Progenitor cell of endocrine pancreas (in vitro differentiated cells): ENCODE data around the gene KRTAP20-2. TPM values are rescaled to one million over a fixed set of nuclear protein-coding genes. Genes with fewer than 3 reads are reported as not detected.

Source experiments
- DNase-seq: peaks from one replicate; pipeline ENCODE4 v3.0.0; 2021; ENCODE audit warnings: low spot score; ENCODE audit not compliant: unreplicated experiment
- H3K27ac Mint-ChIP-seq: 2 replicates; pipeline ENCODE4 v1.8.0; 2021; ENCODE audit warnings: mild to moderate bottlenecking, moderate library complexity, mixed read lengths
- H3K27me3 Mint-ChIP-seq: 2 replicates; pipeline ENCODE4 v1.8.0; 2021; ENCODE audit warnings: mixed read lengths
- H3K36me3 Mint-ChIP-seq: 2 replicates; pipeline ENCODE4 v1.8.0; 2022; ENCODE audit warnings: mixed read lengths; ENCODE audit not compliant: insufficient read depth
- H3K4me1 Mint-ChIP-seq: 2 replicates; pipeline ENCODE4 v1.8.0; 2021; ENCODE audit warnings: low read depth, mixed read lengths
- H3K4me3 Mint-ChIP-seq: 2 replicates; pipeline ENCODE4 v1.8.0; 2021; ENCODE audit warnings: low read depth, mild to moderate bottlenecking, moderate library complexity, mixed read lengths
- H3K9me3 Mint-ChIP-seq: 2 replicates; pipeline ENCODE4 v1.8.0; 2021; ENCODE audit warnings: low read depth, mixed read lengths
- total RNA-seq: library from RNA; stranded (reverse); gene quantifications from 2 replicates; pipeline ENCODE4 v1.2.1, GENCODE V29; 2021
- TF ChIP-seq, protein P1 (sequence below): fragments of 200-600 bp; sonication (generic); IDR thresholded peaks from one replicate; pipeline ENCODE4 v1.5.0; 2021; ENCODE audit warnings: antibody characterized with exemption, mild to moderate bottlenecking; ENCODE audit not compliant: unreplicated experiment

The KRTAP20-2 gene
- total RNA-seq, 1 donor from 2014 or later = not detected

DNA sequence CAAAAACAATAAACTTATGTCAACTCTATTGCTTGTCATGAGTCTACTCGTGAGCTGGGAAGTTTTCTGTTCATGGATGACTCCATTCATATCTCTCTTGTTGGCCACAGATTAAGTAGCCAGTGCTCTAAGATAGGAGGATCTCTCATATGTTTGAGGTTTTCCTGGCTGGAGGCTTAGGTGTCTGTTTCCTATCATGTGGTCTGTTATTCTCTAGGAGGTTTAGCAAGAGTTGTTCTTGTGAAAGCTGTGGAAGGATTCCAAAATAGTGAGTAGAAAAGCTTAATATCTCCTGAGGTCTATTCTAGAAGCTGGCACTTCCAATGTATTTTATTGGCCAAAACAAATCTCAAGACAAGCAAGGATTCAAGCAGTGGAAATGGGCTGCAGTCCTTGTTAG lies 5.8 kb upstream of the KRTAP20-2 start:
- Mint-ChIP-seq H3K36me3 (no peaks in the 10 kb centered on the region), H3K4me1 (no peaks in the 10 kb centered on the region), H3K27ac (no peak overlapping the region), H3K27me3 (no peaks in the 10 kb centered on the region), H3K4me3 (no peak overlapping the region), H3K9me3 (peaks cover 28% of the 10 kb centered on the region)
- no peak for DNase-seq
- TF ChIP-seq, protein P1, sequence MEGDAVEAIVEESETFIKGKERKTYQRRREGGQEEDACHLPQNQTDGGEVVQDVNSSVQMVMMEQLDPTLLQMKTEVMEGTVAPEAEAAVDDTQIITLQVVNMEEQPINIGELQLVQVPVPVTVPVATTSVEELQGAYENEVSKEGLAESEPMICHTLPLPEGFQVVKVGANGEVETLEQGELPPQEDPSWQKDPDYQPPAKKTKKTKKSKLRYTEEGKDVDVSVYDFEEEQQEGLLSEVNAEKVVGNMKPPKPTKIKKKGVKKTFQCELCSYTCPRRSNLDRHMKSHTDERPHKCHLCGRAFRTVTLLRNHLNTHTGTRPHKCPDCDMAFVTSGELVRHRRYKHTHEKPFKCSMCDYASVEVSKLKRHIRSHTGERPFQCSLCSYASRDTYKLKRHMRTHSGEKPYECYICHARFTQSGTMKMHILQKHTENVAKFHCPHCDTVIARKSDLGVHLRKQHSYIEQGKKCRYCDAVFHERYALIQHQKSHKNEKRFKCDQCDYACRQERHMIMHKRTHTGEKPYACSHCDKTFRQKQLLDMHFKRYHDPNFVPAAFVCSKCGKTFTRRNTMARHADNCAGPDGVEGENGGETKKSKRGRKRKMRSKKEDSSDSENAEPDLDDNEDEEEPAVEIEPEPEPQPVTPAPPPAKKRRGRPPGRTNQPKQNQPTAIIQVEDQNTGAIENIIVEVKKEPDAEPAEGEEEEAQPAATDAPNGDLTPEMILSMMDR = no peak

DNA sequence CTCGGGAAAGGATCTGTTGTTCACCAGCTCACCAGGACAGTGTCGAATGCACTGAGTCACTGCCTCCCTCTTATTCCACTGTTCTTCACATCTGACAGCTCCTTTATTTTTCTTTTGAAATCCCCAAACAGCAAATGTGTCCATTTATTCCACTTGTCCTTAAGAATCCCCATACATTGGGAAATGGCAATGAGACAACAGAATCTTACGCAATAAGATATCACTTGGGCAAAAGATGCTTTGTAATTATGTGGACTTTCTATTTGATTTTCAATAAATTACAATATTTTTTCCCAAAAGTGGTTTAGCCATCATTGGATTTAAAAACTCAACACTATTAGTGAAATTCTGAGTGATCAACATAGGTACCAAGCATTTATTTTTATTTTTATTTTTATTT lies 3.7 kb downstream of the KRTAP20-2 start:
- H3K27ac Mint-ChIP-seq = no peak overlapping the region
- H3K27me3 Mint-ChIP-seq = no peaks in the 10 kb centered on the region
- H3K4me1 Mint-ChIP-seq = no peaks in the 10 kb centered on the region
- H3K9me3 Mint-ChIP-seq = peaks cover 4% of the 10 kb centered on the region
- DNase-seq = no peak
- TF ChIP-seq, protein P1 = no peak
- H3K4me3 Mint-ChIP-seq = no peak overlapping the region
- no peaks in the 10 kb centered on the region for H3K36me3 Mint-ChIP-seq

DNA sequence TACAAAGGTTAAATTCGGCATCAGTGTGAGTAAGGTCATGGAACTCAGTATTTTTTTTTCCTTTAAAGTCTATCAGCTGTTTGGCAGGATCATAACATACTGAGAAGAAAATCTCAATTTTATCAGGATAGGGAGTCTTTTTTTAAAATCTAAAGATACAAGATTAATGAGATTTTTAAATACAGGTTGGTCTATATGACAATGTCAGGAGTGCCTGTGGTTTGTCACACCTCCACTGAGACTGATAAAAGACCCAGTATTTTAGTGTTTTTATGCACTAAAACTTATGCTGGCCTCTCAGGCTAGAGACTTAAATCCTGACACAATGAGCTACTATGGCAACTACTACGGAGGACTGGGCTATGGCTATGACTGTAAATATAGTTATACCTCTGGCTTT lies 7.6 kb downstream of the KRTAP20-2 start, which contains the start of gene KRTAP20-3:
TSS of gene KRTAP20-3 (plus strand) at position 301 of the 400 bp plus-strand sequence.
- H3K27ac Mint-ChIP-seq = no peak within 1 kb of the TSS
- DNase-seq = no peak
- no peak within 1 kb of the TSS for H3K4me3 Mint-ChIP-seq
- no peaks in the 10 kb centered on the region for H3K4me1 Mint-ChIP-seq
- peaks cover 21% of the 10 kb centered on the region for H3K9me3 Mint-ChIP-seq
- no peaks in the 10 kb centered on the region for H3K36me3 Mint-ChIP-seq
- no peaks in the 10 kb centered on the region for H3K27me3 Mint-ChIP-seq
- TF ChIP-seq, protein P1 = no peak

DNA sequence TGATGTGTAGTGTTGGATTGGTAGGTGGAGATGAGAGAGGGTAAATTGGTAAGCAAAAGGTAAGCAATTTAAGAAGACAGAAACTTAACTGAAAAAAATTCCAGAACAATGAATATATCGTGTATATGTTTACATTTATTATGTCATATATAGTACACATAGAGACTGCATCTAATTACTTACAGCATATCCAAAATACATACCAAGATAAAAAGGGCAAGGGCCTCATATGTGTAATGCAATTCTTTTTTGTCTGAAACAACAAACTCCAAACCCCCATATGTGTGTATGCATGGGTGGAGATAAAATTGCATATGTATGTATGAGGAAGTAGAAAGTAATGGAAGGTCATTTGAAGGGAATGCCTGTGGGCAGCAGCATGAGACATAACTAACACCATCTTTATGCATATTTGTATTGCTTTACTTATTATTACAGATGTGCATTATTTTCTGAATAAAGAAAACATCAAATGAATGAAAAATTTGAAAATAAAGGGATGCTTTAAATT lies 12.0 kb downstream of the KRTAP20-2 start:
- TF ChIP-seq, protein P1 = no peak
- Mint-ChIP-seq H3K4me3 (no peak overlapping the region), H3K9me3 (peaks cover 28% of the 10 kb centered on the region), H3K36me3 (no peaks in the 10 kb centered on the region), H3K27me3 (no peaks in the 10 kb centered on the region), H3K27ac (no peak overlapping the region), H3K4me1 (no peaks in the 10 kb centered on the region)
- DNase-seq = no peak

DNA sequence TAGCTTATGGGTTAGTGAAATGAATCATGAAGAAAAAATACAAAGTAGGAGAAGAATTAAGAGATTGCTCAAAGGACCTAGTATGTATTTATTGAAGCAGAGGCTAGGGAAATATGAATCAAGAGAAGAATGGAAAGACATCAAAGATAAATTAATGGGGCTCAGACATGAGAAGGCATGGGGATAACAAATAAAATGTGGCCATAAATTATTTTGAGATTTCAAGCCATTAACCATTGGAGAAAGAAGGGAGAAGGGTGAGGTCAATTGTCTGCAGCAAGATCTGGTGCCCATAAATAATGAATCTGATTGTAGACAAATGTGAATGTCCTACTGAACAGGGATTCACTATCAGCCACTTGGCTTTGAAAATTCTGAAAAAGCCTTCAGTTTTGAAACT lies 17.9 kb downstream of the KRTAP20-2 start:
- Mint-ChIP-seq H3K4me3 (no peak overlapping the region), H3K9me3 (peaks cover 20% of the 10 kb centered on the region), H3K36me3 (no peaks in the 10 kb centered on the region), H3K4me1 (no peaks in the 10 kb centered on the region), H3K27ac (no peak overlapping the region), H3K27me3 (no peaks in the 10 kb centered on the region)
- no peak for DNase-seq
- TF ChIP-seq, protein P1 = no peak
